ENCODE data around the gene TPRN.
"Not testable (repeated sequence)": the region's sequence is repeated elsewhere in the genome, so short reads cannot be mapped to it uniquely, and the experiment has no call there.

The TPRN gene

GRCh38 chr9:137200311-137201204, at the start of gene TPRN:
TPRN (minus strand) TSS chr9:137200741; CDS start chr9:137200711, 30 bp downstream.
- DNase-seq: peak; percentile 99

GRCh38 chr9:137247916-137248175, 47.3 kb upstream of the TPRN start:
- no peak for DNase-seq

- DNase-seq: peak; percentile 29
Observed at GRCh38 chr9:137247135-137247915, 46.8 kb upstream of the TPRN start.

GRCh38 chr9:137245450-137246421, 45.2 kb upstream of the TPRN start:
- no peak for DNase-seq

GRCh38 chr9:137244486-137245449, 44.2 kb upstream of the TPRN start:
- DNase-seq: peak; percentile 52

GRCh38 chr9:137243626-137244485, 43.3 kb upstream of the TPRN start:
- peak; percentile 52 for DNase-seq

- DNase-seq: not testable (repeated sequence)
Observed at GRCh38 chr9:137243266-137243625, 42.7 kb upstream of the TPRN start.

GRCh38 chr9:137242269-137243203, 42.0 kb upstream of the TPRN start:
- DNase-seq: no peak

GRCh38 chr9:137241490-137242268, 41.1 kb upstream of the TPRN start:
- no peak for DNase-seq

- DNase-seq: peak; percentile 100
Observed at GRCh38 chr9:137240841-137241489, 40.4 kb upstream of the TPRN start, which contains the start of gene TUBB4B. TUBB4B (plus strand) TSS chr9:137241287; CDS start chr9:137241361, 74 bp downstream.

GRCh38 chr9:137240318-137240840, 39.8 kb upstream of the TPRN start:
- peak; percentile 77 for DNase-seq

- DNase-seq: not testable (repeated sequence)
Observed at GRCh38 chr9:137239541-137240200, 39.1 kb upstream of the TPRN start.

- DNase-seq: peak; percentile 58
Observed at GRCh38 chr9:137237759-137238726, 37.5 kb upstream of the TPRN start.

- peak; percentile 49 for DNase-seq
Observed at GRCh38 chr9:137236936-137237421, 36.4 kb upstream of the TPRN start.

GRCh38 chr9:137236238-137236935, 35.8 kb upstream of the TPRN start:
- peak; percentile 80 for DNase-seq

Measured in NCI-H1092 treated with DMSO at 0.1 percent for 48 hours (cell line).